Measurements from ENCODE around the gene CARD9. TPM values are rescaled to one million over a fixed set of nuclear protein-coding genes. Genes with fewer than 3 reads are reported as not detected.

The CARD9 gene
- total and polyA plus RNA-seq, 2 of the 8 experiments (the other 6 are each of a cell fraction or from before 2014, with no cell fraction given), result 0.15 to 1.1 TPM

- DNase-seq (ENCODE audit: low read depth in 1 of 2, low spot score in 2 of 2) (no peak), FAIRE-seq (no peak)
- peak overlapping the region in 1 of 2 experiments; percentile 45; a peak in 1 of 4 replicates for H3K4me2 ChIP-seq (ENCODE audit: insufficient read depth in 1 of 2, low read depth in 2 of 2, low read length in 2 of 2)
- POLR2A ChIA-PET (ENCODE audit: partially characterized antibody), result interaction anchor here (1.1 to 15.8 kb wide), 9 partner anchors 9 to 64 kb away, joined by 3 to 137 read pairs (median 5); partner anchors contain the start of genes CARD9 and SNAPC4
- H2BK20ac ChIP-seq (ENCODE audit: low read length), result no peak overlapping the region
- H2BK12ac ChIP-seq (ENCODE audit: low read depth, low read length), result no peak overlapping the region
- no peak overlapping the region for H3K18ac ChIP-seq (ENCODE audit: extremely low read depth, low read length)
- H2BK120ac ChIP-seq (replicated peaks; ENCODE audit: low read depth, low read length), result no peak overlapping the region
- H3K4me1 ChIP-seq (replicated peaks in 1 of 4; ENCODE audit: control insufficient read depth in 3 of 4, insufficient read depth in 4 of 4, low read length in 3 of 4), result peaks cover 0 to 8% (median under 1%) of the 10 kb centered on the region in 4 experiments; a peak in 3 of 7 replicates
- CTCF ChIA-PET (ENCODE audit: partially characterized antibody), result interaction anchor here (0.7 to 7.1 kb wide), 17 partner anchors 8 to 303 kb away, joined by 3 to 80 read pairs (median 6); partner anchors contain the start of genes CARD9 and GPSM1
- no peak overlapping the region for H2BK5ac ChIP-seq (ENCODE audit: low read depth, low read length)
- WGBS, 2 experiments (ENCODE audit: extremely low coverage in 1 of 2, insufficient coverage in 1 of 2, insufficient read length in 1 of 2, insufficient replicate concordance in 2 of 2, low coverage in 1 of 2, low lambda C conversion rate in 2 of 2, missing lambda C conversion rate in 1 of 2), result 85% methylated on average over 6 of the region's 6 CpGs; no CpG with 5 or more reads in 1 of the 2 experiments
- H3K79me2 ChIP-seq (ENCODE audit: control insufficient read depth in 1 of 2, insufficient read depth in 2 of 2, low read length in 2 of 2), result no peaks in the 10 kb centered on the region
- H4K91ac ChIP-seq (replicated peaks; ENCODE audit: insufficient read length, low read length), result no peak overlapping the region
- H4K5ac ChIP-seq (ENCODE audit: insufficient read length, low read depth, low read length), result no peak overlapping the region
- H3K23ac ChIP-seq (ENCODE audit: insufficient read length), result no peak overlapping the region
- H3K23me2 ChIP-seq (ENCODE audit: low read depth, low read length), result no peaks in the 10 kb centered on the region; the same call in 1 of the 2 replicates
- peak overlapping the region; percentile 77; the same call in 1 of the 2 replicates for H4K8ac ChIP-seq (ENCODE audit: extremely low read depth, insufficient read depth, low read length)
- 0 out of 2 replicates have a peak overlapping the region, but pooled peaks have one; percentile 16 for H2BK15ac ChIP-seq (ENCODE audit: low read length)
- no peak overlapping the region for H3K56ac ChIP-seq (replicated peaks; ENCODE audit: insufficient read length, low read depth, low read length)
- H3K36me3 ChIP-seq (ENCODE audit: control insufficient read depth in 2 of 4, insufficient read depth in 4 of 4, low read length in 3 of 4), result peaks cover 0 to 2% (median 0%) of the 10 kb centered on the region in 4 experiments; a peak in 1 of 8 replicates
- peaks cover 0 to 2% (median 0%) of the 10 kb centered on the region in 4 experiments; a peak in 2 of 7 replicates for H3K27me3 ChIP-seq (replicated peaks in 1 of 4; ENCODE audit: control insufficient read depth in 3 of 4, extremely low read depth in 1 of 4, insufficient read depth in 3 of 4, low read length in 3 of 4)
- H3K4me3 ChIP-seq (ENCODE audit: extremely low read depth in 1 of 4, insufficient read depth in 2 of 4, low read depth in 3 of 4, low read length in 4 of 4), result peak overlapping the region in 1 of 4 experiments; percentile 5; a peak in 1 of 8 replicates
- no peak overlapping the region for H3K4ac ChIP-seq (replicated peaks; ENCODE audit: insufficient read length, low read depth, low read length)
- peaks cover 0 to 3% of the 10 kb centered on the region in 2 experiments; a peak in 1 of 4 replicates for H3K9me3 ChIP-seq (ENCODE audit: insufficient read depth in 2 of 2, low read depth in 1 of 2, low read length in 1 of 2)
- H3K27ac ChIP-seq (ENCODE audit: low read depth, low read length), result no peak overlapping the region
- no peak overlapping the region for H3K14ac ChIP-seq (ENCODE audit: insufficient read length)
- H4K20me1 ChIP-seq (replicated peaks in 1 of 2; ENCODE audit: control insufficient read depth in 1 of 2, insufficient read depth in 2 of 2, low read length in 2 of 2), result peaks cover 3 to 7% of the 10 kb centered on the region in 2 experiments
- no peak overlapping the region for H2AK5ac ChIP-seq (ENCODE audit: low read depth, low read length)
- peaks cover 3% of the 10 kb centered on the region for H3K79me1 ChIP-seq (ENCODE audit: low read depth, low read length)
- H2AFZ ChIP-seq (ENCODE audit: low read length), result no peak overlapping the region
- H3K9ac ChIP-seq (replicated peaks in 1 of 4; ENCODE audit: extremely low read depth in 1 of 4, low read depth in 3 of 4, low read length in 3 of 4), result no peak overlapping the region
- no peak for TF ChIP-seq HDAC2 (IDR thresholded peaks at IDR 0.05; ENCODE audit: borderline replicate concordance in 1 of 2, low read depth in 2 of 2, low read length in 2 of 2)
- TF ChIP-seq, protein P1, sequence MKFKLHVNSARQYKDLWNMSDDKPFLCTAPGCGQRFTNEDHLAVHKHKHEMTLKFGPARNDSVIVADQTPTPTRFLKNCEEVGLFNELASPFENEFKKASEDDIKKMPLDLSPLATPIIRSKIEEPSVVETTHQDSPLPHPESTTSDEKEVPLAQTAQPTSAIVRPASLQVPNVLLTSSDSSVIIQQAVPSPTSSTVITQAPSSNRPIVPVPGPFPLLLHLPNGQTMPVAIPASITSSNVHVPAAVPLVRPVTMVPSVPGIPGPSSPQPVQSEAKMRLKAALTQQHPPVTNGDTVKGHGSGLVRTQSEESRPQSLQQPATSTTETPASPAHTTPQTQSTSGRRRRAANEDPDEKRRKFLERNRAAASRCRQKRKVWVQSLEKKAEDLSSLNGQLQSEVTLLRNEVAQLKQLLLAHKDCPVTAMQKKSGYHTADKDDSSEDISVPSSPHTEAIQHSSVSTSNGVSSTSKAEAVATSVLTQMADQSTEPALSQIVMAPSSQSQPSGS (IDR thresholded peaks at IDR 0.05; ENCODE audit: low read length), result no peak
- no peak for TF ChIP-seq SAP30 (IDR thresholded peaks at IDR 0.05; ENCODE audit: insufficient read depth, insufficient replicate concordance, low read length)
- TF ChIP-seq BRCA1 (IDR thresholded peaks at IDR 0.05; ENCODE audit: low read depth, low read length), result no peak
- no peak for TF ChIP-seq KDM4A (IDR thresholded peaks at IDR 0.05; ENCODE audit: low read depth, low read length, severe bottlenecking)
- TF ChIP-seq JUND (IDR thresholded peaks at IDR 0.05; ENCODE audit: low read length), result no peak
- TF ChIP-seq YY1 (IDR thresholded peaks at IDR 0.05; ENCODE audit: low read depth, low read length), result no peak
- no peak for TF ChIP-seq NANOG (IDR thresholded peaks at IDR 0.05; ENCODE audit: insufficient read depth, low read depth, low read length, poor library complexity, severe bottlenecking)
- no peak for TF ChIP-seq KDM1A (IDR thresholded peaks at IDR 0.05; ENCODE audit: borderline replicate concordance, low read length)
- no peak for TF ChIP-seq CREB1 (IDR thresholded peaks at IDR 0.05)
- TF ChIP-seq CHD1 (IDR thresholded peaks at IDR 0.05; ENCODE audit: low read depth, low read length), result no peak
Measured at GRCh38 chr9:136362450-136362784, 11.1 kb downstream of the CARD9 start.
